GM23338 (cell line): ENCODE data around the gene CRADD. TPM values are rescaled to one million over a fixed set of nuclear protein-coding genes. Genes with fewer than 3 reads are reported as not detected.

ENCODE experiments used
- ATAC-seq: fragments of 200-7000 bp; cut with Tn5 transposase; 3 replicates; pipeline ENCODE4 v1.9.1; 2020
- DNase-seq: peaks from one replicate; pipeline ENCODE4 v3.0.0-alpha.2; 2015; ENCODE audit warnings: low spot score
- H2AFZ ChIP-seq: fragments of 200-600 bp; sonication (generic); 2 replicates; pipeline ENCODE4 v1.8.0; 2016; ENCODE audit warnings: antibody characterized with exemption, mild to moderate bottlenecking, moderate library complexity
- H3F3A ChIP-seq: fragments of 200-600 bp; sonication (generic); replicated peaks from 2 replicates; pipeline ENCODE4 v1.8.0; 2017; ENCODE audit warnings: antibody characterized with exemption, mixed run types, low read depth
- H3K27ac ChIP-seq: fragments of 200-600 bp; sonication (generic); 2 replicates; pipeline ENCODE4 v1.6.1; 2016; ENCODE audit warnings: low read depth
- H3K27me3 ChIP-seq: fragments of 200-600 bp; sonication (generic); 2 replicates; pipeline ENCODE4 v1.8.0; 2016; ENCODE audit warnings: mild to moderate bottlenecking, mixed run types, moderate library complexity; ENCODE audit not compliant: insufficient read depth
- H3K36me3 ChIP-seq: fragments of 200-600 bp; sonication (generic); 2 replicates; pipeline ENCODE4 v1.8.0; 2016; ENCODE audit warnings: mild to moderate bottlenecking; ENCODE audit not compliant: insufficient read depth
- H3K4me1 ChIP-seq: fragments of 200-600 bp; sonication (generic); 2 replicates; pipeline ENCODE4 v1.8.0; 2016; ENCODE audit warnings: mild to moderate bottlenecking, moderate library complexity; ENCODE audit not compliant: insufficient read depth
- H3K4me2 ChIP-seq: fragments of 200-600 bp; sonication (generic); 2 replicates; pipeline ENCODE4 v1.7.1; 2017; ENCODE audit warnings: mixed run types
- H3K4me3 ChIP-seq: fragments of 200-600 bp; sonication (generic); 2 replicates; pipeline ENCODE4 v1.6.1; 2016; ENCODE audit warnings: mixed run types
- H3K79me2 ChIP-seq: fragments of 200-600 bp; sonication (generic); replicated peaks from 2 replicates; pipeline ENCODE4 v1.8.0; 2017; ENCODE audit warnings: mild to moderate bottlenecking; ENCODE audit not compliant: insufficient read depth
- H3K9me2 ChIP-seq: fragments of 200-600 bp; sonication (generic); 2 replicates; pipeline ENCODE4 v1.8.0; 2017; ENCODE audit not compliant: insufficient read depth
- H4K20me1 ChIP-seq: fragments of 200-600 bp; sonication (generic); replicated peaks from 2 replicates; pipeline ENCODE4 v1.8.0; 2017; ENCODE audit warnings: mild to moderate bottlenecking; ENCODE audit not compliant: insufficient read depth
- H3K27ac Mint-ChIP-seq: 2 replicates; pipeline ENCODE4 v1.8.0; 2020; ENCODE audit warnings: inconsistent platforms, mild to moderate bottlenecking, moderate library complexity, mixed read lengths
- H3K27me3 Mint-ChIP-seq: 3 replicates; pipeline ENCODE4 v1.8.0; 2022; ENCODE audit warnings: low read depth, mild to moderate bottlenecking, moderate library complexity, mixed read lengths, inconsistent platforms; ENCODE audit not compliant: insufficient read depth, poor library complexity
- H3K36me3 Mint-ChIP-seq: 3 replicates; pipeline ENCODE4 v1.8.0; 2021; ENCODE audit warnings: low read depth, mild to moderate bottlenecking, inconsistent platforms, moderate library complexity, mixed read lengths
- H3K4me1 Mint-ChIP-seq: 3 replicates; pipeline ENCODE4 v1.8.0; 2020; ENCODE audit warnings: mild to moderate bottlenecking, inconsistent platforms, mixed read lengths
- H3K4me3 Mint-ChIP-seq: 3 replicates; pipeline ENCODE4 v1.8.0; 2021; ENCODE audit warnings: moderate library complexity, mild to moderate bottlenecking, inconsistent platforms, mixed read lengths
- H3K9me3 Mint-ChIP-seq: 3 replicates; pipeline ENCODE4 v1.8.0; 2020; ENCODE audit warnings: moderate library complexity, mild to moderate bottlenecking, inconsistent platforms, mixed read lengths
- CREB1 ChIP-seq: fragments of 250-450 bp; sonication (Bioruptor Pico); IDR thresholded peaks from 2 replicates; pipeline ENCODE4 v1.5.0; 2020; ENCODE audit warnings: low read depth, mild to moderate bottlenecking, moderate library complexity
- ETS1 ChIP-seq: IDR thresholded peaks from 2 replicates; pipeline ENCODE4 v1.6.1; 2016; ENCODE audit warnings: antibody characterized with exemption
- EZH2 ChIP-seq: fragments of 200-600 bp; sonication (generic); IDR thresholded peaks from one replicate; pipeline ENCODE4 v1.8.0; 2017; ENCODE audit warnings: antibody characterized with exemption, mild to moderate bottlenecking, low read depth; ENCODE audit not compliant: unreplicated experiment
- EZH2phosphoT487 ChIP-seq: fragments of 200-600 bp; sonication (generic); IDR thresholded peaks from one replicate; pipeline ENCODE4 v1.8.1; 2018; ENCODE audit warnings: antibody characterized with exemption; ENCODE audit not compliant: unreplicated experiment
- JUNB ChIP-seq: IDR thresholded peaks from one replicate; pipeline ENCODE4 v1.6.1; 2016; ENCODE audit warnings: antibody characterized with exemption; ENCODE audit not compliant: unreplicated experiment
- NANOG ChIP-seq: IDR thresholded peaks from 2 replicates; pipeline ENCODE4 v1.6.1; 2016; ENCODE audit warnings: antibody characterized with exemption, borderline replicate concordance
- POLR2AphosphoS5 ChIP-seq: IDR thresholded peaks from 2 replicates; pipeline ENCODE4 v1.6.1; 2016; ENCODE audit warnings: antibody characterized with exemption, low read depth
- REST ChIP-seq: IDR thresholded peaks from one replicate; pipeline ENCODE4 v1.6.1; 2018; ENCODE audit warnings: antibody characterized with exemption; ENCODE audit not compliant: unreplicated experiment
- STAT1 ChIP-seq: IDR thresholded peaks from one replicate; pipeline ENCODE4 v1.6.1; 2016; ENCODE audit warnings: antibody characterized with exemption; ENCODE audit not compliant: unreplicated experiment
- ZNF114 ChIP-seq: fragments of 250-450 bp; sonication (Bioruptor Pico); IDR thresholded peaks from 2 replicates; pipeline ENCODE4 v1.5.0; 2020; ENCODE audit warnings: mild to moderate bottlenecking, moderate library complexity
- ZNF331 ChIP-seq: fragments of 250-450 bp; sonication (Bioruptor Pico); IDR thresholded peaks from 2 replicates; pipeline ENCODE4 v1.5.0; 2020; ENCODE audit warnings: low read depth, mild to moderate bottlenecking, moderate library complexity
- ZNF462 ChIP-seq: fragments of 250-450 bp; sonication (Bioruptor Pico); IDR thresholded peaks from 2 replicates; pipeline ENCODE4 v1.5.0; 2020; ENCODE audit warnings: mild to moderate bottlenecking, moderate library complexity
- polyA plus RNA-seq: library from polyadenylated mRNA; unstranded; fragments of >200 nt; fragmentation: Nextera tagmentation; extraction: Ambion mirVana; gene quantifications from 2 replicates; pipeline ENCODE4 v1.2.1, GENCODE V29; 2016
- total RNA-seq: library from RNA; depleted of rRNA; stranded (reverse); fragments of >200 nt; shearing (Covaris generic); gene quantifications from 2 replicates; pipeline ENCODE4 v1.2.3, GENCODE V29; 2014
- TF ChIP-seq, protein P1 (sequence below), 2 experiments: fragments of 200-600 bp in 1 of 2; sonication (generic) in 1 of 2; conservative IDR thresholded peaks; 2 replicates each; pipeline versions ENCODE4 v1.5.1 to v1.6.1; 2016 to 2017; ENCODE audit warnings: antibody characterized with exemption in 2 of 2, low read depth in 2 of 2, mild to moderate bottlenecking in 2 of 2, moderate library complexity in 1 of 2

Gene CRADD
- total and polyA plus RNA-seq, 2 experiments from 2014 or later = 6.3 to 27.9 TPM

- 0 out of 2 replicates have a peak overlapping the region, but pooled peaks have one; percentile 32 for H2AFZ ChIP-seq
- H4K20me1 ChIP-seq = no peaks in the 10 kb centered on the region
- no peak for TF ChIP-seq ETS1
- TF ChIP-seq, protein P1, sequence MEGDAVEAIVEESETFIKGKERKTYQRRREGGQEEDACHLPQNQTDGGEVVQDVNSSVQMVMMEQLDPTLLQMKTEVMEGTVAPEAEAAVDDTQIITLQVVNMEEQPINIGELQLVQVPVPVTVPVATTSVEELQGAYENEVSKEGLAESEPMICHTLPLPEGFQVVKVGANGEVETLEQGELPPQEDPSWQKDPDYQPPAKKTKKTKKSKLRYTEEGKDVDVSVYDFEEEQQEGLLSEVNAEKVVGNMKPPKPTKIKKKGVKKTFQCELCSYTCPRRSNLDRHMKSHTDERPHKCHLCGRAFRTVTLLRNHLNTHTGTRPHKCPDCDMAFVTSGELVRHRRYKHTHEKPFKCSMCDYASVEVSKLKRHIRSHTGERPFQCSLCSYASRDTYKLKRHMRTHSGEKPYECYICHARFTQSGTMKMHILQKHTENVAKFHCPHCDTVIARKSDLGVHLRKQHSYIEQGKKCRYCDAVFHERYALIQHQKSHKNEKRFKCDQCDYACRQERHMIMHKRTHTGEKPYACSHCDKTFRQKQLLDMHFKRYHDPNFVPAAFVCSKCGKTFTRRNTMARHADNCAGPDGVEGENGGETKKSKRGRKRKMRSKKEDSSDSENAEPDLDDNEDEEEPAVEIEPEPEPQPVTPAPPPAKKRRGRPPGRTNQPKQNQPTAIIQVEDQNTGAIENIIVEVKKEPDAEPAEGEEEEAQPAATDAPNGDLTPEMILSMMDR (conservative IDR thresholded peaks at IDR 0.05; ENCODE audit: low read depth in 2 of 2) = no peak
- TF ChIP-seq EZH2 = no peak
- TF ChIP-seq REST = no peak
- no peak for TF ChIP-seq NANOG
- TF ChIP-seq EZH2phosphoT487 = no peak
- TF ChIP-seq ZNF114 (CRISPR knock-in tag) = no peak
- no peak for TF ChIP-seq ZNF331 (CRISPR knock-in tag)
- TF ChIP-seq STAT1 = no peak
- no peak for TF ChIP-seq POLR2AphosphoS5
- no peak for TF ChIP-seq JUNB
- no peak for TF ChIP-seq ZNF462 (CRISPR knock-in tag)
- no peak for TF ChIP-seq CREB1
- no peaks in the 10 kb centered on the region for H3K27me3 ChIP-seq
- no peaks in the 10 kb centered on the region for H3F3A ChIP-seq
- Mint-ChIP-seq H3K4me1 (peaks cover 14% of the 10 kb centered on the region), H3K27me3 (peaks cover 6% of the 10 kb centered on the region), H3K27ac (no peak overlapping the region), H3K9me3 (no peaks in the 10 kb centered on the region), H3K4me3 (no peak overlapping the region), H3K36me3 (no peaks in the 10 kb centered on the region)
- H3K36me3 ChIP-seq = no peaks in the 10 kb centered on the region
- H3K4me2 ChIP-seq = no peak overlapping the region
- H3K4me1 ChIP-seq = peaks cover 12% of the 10 kb centered on the region; the same call in 1 of the 2 replicates
- H3K27ac ChIP-seq = no peak overlapping the region
- no peaks in the 10 kb centered on the region for H3K79me2 ChIP-seq
- ATAC-seq (no peak), DNase-seq (no peak)
- no peak overlapping the region for H3K4me3 ChIP-seq
- H3K9me2 ChIP-seq = peaks cover 9% of the 10 kb centered on the region; the same call in 1 of the 2 replicates
Observed at GRCh38 chr12:93889516-93890212, 212.5 kb downstream of the CRADD start.
